ENCODE data around the gene DPYD.

DPYD gene

GRCh38 chr1:97089173-97089572 is 831.7 kb downstream of the DPYD start:
- DNase-seq (ENCODE audit: low read depth): no peak
- TF ChIP-seq CTCF (conservative IDR thresholded peaks at IDR 0.05; ENCODE audit: low read length): no peak
- no peak overlapping the region for H3K4me3 ChIP-seq (ENCODE audit: low read length)

GRCh38 chr1:97088391-97088790 is 832.4 kb downstream of the DPYD start:
- no peak for TF ChIP-seq CTCF (conservative IDR thresholded peaks at IDR 0.05; ENCODE audit: low read length)
- no peak for DNase-seq (ENCODE audit: low read depth)

GRCh38 chr1:97084546-97084945 is 836.3 kb downstream of the DPYD start:
- no peak overlapping the region for H3K4me3 ChIP-seq (ENCODE audit: low read length)
- no peak for TF ChIP-seq CTCF (conservative IDR thresholded peaks at IDR 0.05; ENCODE audit: low read length)
- peak; percentile 45 for DNase-seq (ENCODE audit: low read depth)

More at GRCh38 chr1:97088391-97088790, 832.4 kb downstream of the DPYD start:
- no peak overlapping the region for H3K4me3 ChIP-seq (ENCODE audit: low read length)

GRCh38 chr1:97082160-97082848 is 838.5 kb downstream of the DPYD start:
- TF ChIP-seq CTCF (conservative IDR thresholded peaks at IDR 0.05; ENCODE audit: low read length): no peak
- H3K4me3 ChIP-seq (ENCODE audit: low read length): no peak overlapping the region
- no peak for DNase-seq (ENCODE audit: low read depth)

- no peak for TF ChIP-seq CTCF (conservative IDR thresholded peaks at IDR 0.05; ENCODE audit: low read length)
- DNase-seq (ENCODE audit: low read depth): no peak
- no peak overlapping the region for H3K4me3 ChIP-seq (ENCODE audit: low read length)
Observed at GRCh38 chr1:97078872-97079271, 842.0 kb downstream of the DPYD start.

- DNase-seq (ENCODE audit: low read depth): no peak
- no peak for TF ChIP-seq CTCF (conservative IDR thresholded peaks at IDR 0.05; ENCODE audit: low read length)
- H3K4me3 ChIP-seq (ENCODE audit: low read length): no peak overlapping the region
Observed at GRCh38 chr1:97077221-97077620, 843.6 kb downstream of the DPYD start.

GRCh38 chr1:97074771-97075170 is 846.1 kb downstream of the DPYD start:
- no peak for DNase-seq (ENCODE audit: low read depth)
- no peak overlapping the region for H3K4me3 ChIP-seq (ENCODE audit: low read length)
- TF ChIP-seq CTCF (conservative IDR thresholded peaks at IDR 0.05; ENCODE audit: low read length): no peak

Measured in AG10803 (cell line).